ENCODE results near the gene PTPN14. TPM values are rescaled to one million over a fixed set of nuclear protein-coding genes. Genes with fewer than 3 reads are reported as not detected.

The PTPN14 gene
- total and polyA plus RNA-seq, 2 of the 8 experiments (the other 6 are each of a cell fraction or from before 2014, with no cell fraction given), result 14.4 to 93.6 TPM

DNA sequence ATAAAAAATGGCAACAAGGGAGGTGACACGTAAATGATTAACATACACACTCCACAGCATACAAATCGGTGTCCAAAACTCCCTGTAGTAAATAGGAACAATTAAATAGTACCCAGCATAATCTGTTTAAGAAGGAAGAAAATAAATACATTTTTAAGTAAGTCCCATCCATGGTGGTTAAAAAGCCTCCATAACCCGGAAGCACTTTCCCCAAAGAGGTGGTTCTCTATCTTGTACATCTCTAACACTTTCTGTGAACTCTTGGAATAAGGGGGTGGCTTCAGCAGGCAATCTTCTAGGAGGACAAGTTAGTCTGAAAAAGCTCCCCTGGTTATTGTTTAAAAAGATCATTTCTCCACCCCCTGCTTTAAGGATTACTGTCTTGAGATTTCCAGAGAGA is 76.9 kb downstream of the PTPN14 start (continued):
- no peak for TF ChIP-seq ASH2L (IDR thresholded peaks at IDR 0.05; ENCODE audit: low read length)
- TF ChIP-seq CHD2 (IDR thresholded peaks at IDR 0.05; ENCODE audit: low read length), result no peak
- no peak for TF ChIP-seq EGR1 (IDR thresholded peaks at IDR 0.05; ENCODE audit: borderline replicate concordance, low read depth, low read length)
- TF ChIP-seq KDM5A (IDR thresholded peaks at IDR 0.05; ENCODE audit: low read length), result no peak
- no peak for TF ChIP-seq SAP30 (IDR thresholded peaks at IDR 0.05; ENCODE audit: insufficient read depth, insufficient replicate concordance, low read length)
- TF ChIP-seq, protein P1, sequence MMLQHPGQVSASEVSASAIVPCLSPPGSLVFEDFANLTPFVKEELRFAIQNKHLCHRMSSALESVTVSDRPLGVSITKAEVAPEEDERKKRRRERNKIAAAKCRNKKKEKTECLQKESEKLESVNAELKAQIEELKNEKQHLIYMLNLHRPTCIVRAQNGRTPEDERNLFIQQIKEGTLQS (IDR thresholded peaks at IDR 0.05; ENCODE audit: insufficient read depth, low read depth, low read length), result no peak
